RWPE1 (cell line): Measurements from ENCODE around the gene ATF7IP.

ENCODE experiments used
- CTCF ChIA-PET: fragments of 350-600 bp; sonication (Branson Sonifier 250); formaldehyde crosslinking; extraction: SDS; loops from one replicate; lab custom pipeline; 2021; lab: Yijun Ruan, JAX
- POLR2A ChIA-PET: fragments of 400-600 bp; formaldehyde crosslinking; extraction: SDS; loops from one replicate; lab custom pipeline; 2020; ENCODE audit warnings: antibody characterized with exemption; ENCODE audit not compliant: low non-redundant PET; lab: Yijun Ruan, JAX
- DNase-seq: peaks from one replicate; pipeline ENCODE4 v3.0.0; 2012; ENCODE audit warnings: low spot score
- H3K27ac ChIP-seq: fragments of 450-650 bp; 2 replicates; pipeline ENCODE4 v1.5.1; 2017
- TF ChIP-seq, protein P1 (sequence below): fragments of 450-650 bp; conservative IDR thresholded peaks from 2 replicates; pipeline ENCODE4 v1.5.1; 2017; ENCODE audit warnings: low read depth, mild to moderate bottlenecking

ATF7IP gene

DNA sequence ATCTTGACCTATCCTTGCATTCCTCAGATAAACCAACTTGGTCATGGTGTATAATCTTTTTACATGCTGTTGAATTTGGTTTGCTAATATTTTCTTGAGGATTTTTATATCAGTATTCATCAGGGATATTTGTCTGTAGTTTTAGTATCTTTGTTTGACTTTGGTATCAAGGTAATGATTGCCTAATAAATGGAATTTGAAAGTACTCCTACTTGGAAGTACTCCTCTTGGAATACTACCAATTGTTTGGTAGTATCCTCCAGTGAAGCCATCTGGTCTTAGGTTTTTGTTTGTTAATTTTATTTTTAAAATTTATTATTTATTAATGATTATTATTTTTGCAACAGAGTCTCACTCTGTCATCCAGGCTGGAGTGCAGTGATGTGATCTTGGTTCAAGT lies 85.0 kb downstream of the ATF7IP start:
- ChIA-PET POLR2A (no interaction called here), CTCF (no interaction called here)
- no peak overlapping the region for H3K27ac ChIP-seq
- TF ChIP-seq, protein P1, sequence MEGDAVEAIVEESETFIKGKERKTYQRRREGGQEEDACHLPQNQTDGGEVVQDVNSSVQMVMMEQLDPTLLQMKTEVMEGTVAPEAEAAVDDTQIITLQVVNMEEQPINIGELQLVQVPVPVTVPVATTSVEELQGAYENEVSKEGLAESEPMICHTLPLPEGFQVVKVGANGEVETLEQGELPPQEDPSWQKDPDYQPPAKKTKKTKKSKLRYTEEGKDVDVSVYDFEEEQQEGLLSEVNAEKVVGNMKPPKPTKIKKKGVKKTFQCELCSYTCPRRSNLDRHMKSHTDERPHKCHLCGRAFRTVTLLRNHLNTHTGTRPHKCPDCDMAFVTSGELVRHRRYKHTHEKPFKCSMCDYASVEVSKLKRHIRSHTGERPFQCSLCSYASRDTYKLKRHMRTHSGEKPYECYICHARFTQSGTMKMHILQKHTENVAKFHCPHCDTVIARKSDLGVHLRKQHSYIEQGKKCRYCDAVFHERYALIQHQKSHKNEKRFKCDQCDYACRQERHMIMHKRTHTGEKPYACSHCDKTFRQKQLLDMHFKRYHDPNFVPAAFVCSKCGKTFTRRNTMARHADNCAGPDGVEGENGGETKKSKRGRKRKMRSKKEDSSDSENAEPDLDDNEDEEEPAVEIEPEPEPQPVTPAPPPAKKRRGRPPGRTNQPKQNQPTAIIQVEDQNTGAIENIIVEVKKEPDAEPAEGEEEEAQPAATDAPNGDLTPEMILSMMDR, result no peak
- no peak for DNase-seq

- ChIA-PET POLR2A (no interaction called here), CTCF (no interaction called here)
- TF ChIP-seq, protein P1, result no peak
- H3K27ac ChIP-seq, result no peak overlapping the region
- DNase-seq, result no peak
Observed at GRCh38 chr12:14452336-14452735, 86.9 kb downstream of the ATF7IP start.

- POLR2A ChIA-PET, result interaction anchor here (0.7 kb wide), 1 partner anchor 51 kb away, joined by 5 read pairs; no protein-coding TSS in a partner anchor
Observed at GRCh38 chr12:14452865-14453264, 87.4 kb downstream of the ATF7IP start.

GRCh38 chr12:14454098-14454907 lies 88.8 kb downstream of the ATF7IP start:
- CTCF ChIA-PET, result interaction anchor here (0.6 to 1.0 kb wide), 5 partner anchors 11 to 1339 kb away, joined by 3 read pairs; no protein-coding TSS in a partner anchor
- TF ChIP-seq, protein P1, result no peak
- POLR2A ChIA-PET, result no interaction called here
- no peak overlapping the region for H3K27ac ChIP-seq
- DNase-seq, result peak; percentile 12

More at GRCh38 chr12:14452865-14453264, 87.4 kb downstream of the ATF7IP start:
- no peak overlapping the region for H3K27ac ChIP-seq
- CTCF ChIA-PET, result no interaction called here
- TF ChIP-seq, protein P1, result no peak
- DNase-seq, result no peak

- CTCF ChIA-PET, result no interaction called here
- TF ChIP-seq, protein P1, result no peak
- no peak overlapping the region for H3K27ac ChIP-seq
Observed at GRCh38 chr12:14460212-14460841, 94.8 kb downstream of the ATF7IP start.

DNA sequence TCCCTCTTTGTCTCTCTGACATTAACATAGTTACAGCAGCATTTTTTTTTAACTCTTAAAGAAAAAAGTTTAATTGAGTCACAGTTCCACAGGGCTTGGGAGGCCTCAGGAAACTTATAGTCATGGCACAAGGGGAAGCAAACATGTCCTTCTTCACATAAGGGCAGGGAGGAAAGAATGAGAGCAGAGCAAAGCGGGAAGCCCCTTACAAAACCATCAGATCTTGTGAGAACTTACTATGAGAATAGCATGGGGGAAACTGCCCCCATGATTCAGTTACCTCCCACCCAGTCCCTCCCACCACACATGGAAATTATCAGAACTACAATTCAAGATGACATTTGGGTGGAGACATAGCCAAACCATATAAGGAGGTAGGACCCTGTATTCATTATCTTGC lies 106.0 kb downstream of the ATF7IP start:
- ChIA-PET CTCF (no interaction called here), POLR2A (no interaction called here)
- DNase-seq, result no peak
- no peak overlapping the region for H3K27ac ChIP-seq
- TF ChIP-seq, protein P1, result no peak

More at GRCh38 chr12:14460212-14460841, 94.8 kb downstream of the ATF7IP start:
- POLR2A ChIA-PET, result no interaction called here
- DNase-seq, result no peak
